WTC11 (cell line): ENCODE data around the gene CELSR1. TPM values are rescaled to one million over a fixed set of nuclear protein-coding genes. Genes with fewer than 3 reads are reported as not detected.
"Not testable (repeated sequence)": the region's sequence is repeated elsewhere in the genome, so short reads cannot be mapped to it uniquely, and the experiment has no call there.

Experiments
- ATAC-seq: fragments of 200-7000 bp; cut with Tn5 transposase; 2 replicates; pipeline ENCODE4 v1.10.0; 2021; ENCODE audit warnings: mild to moderate bottlenecking, moderate library complexity
- CTCF ChIA-PET: fragments of 300-600 bp; sonication (Branson Sonifier 250); formaldehyde crosslinking; loops from one replicate; lab custom pipeline; 2021; ENCODE audit warnings: antibody characterized with exemption; lab: Charles Lee
- POLR2A ChIA-PET: fragments of 350-600 bp; sonication (Branson Sonifier 250); formaldehyde crosslinking; loops from one replicate; lab custom pipeline; 2021; ENCODE audit warnings: antibody characterized with exemption; lab: Charles Lee
- DNase-seq: peaks from one replicate; pipeline ENCODE4 v3.0.0; 2021; ENCODE audit warnings: low spot score
- H3K27ac Mint-ChIP-seq: 2 replicates; pipeline ENCODE4 v1.8.0; 2021; ENCODE audit warnings: mixed read lengths
- H3K27me3 Mint-ChIP-seq: 2 replicates; pipeline ENCODE4 v1.8.0; 2021; ENCODE audit warnings: low read depth, mild to moderate bottlenecking, moderate library complexity, mixed read lengths
- H3K36me3 Mint-ChIP-seq: 2 replicates; pipeline ENCODE4 v1.8.0; 2021; ENCODE audit warnings: mixed read lengths
- H3K4me1 Mint-ChIP-seq: 2 replicates; pipeline ENCODE4 v1.8.0; 2022; ENCODE audit warnings: mixed read lengths
- H3K4me3 Mint-ChIP-seq: 2 replicates; pipeline ENCODE4 v1.8.0; 2021; ENCODE audit warnings: mild to moderate bottlenecking, moderate library complexity, mixed read lengths
- H3K9me3 Mint-ChIP-seq: 2 replicates; pipeline ENCODE4 v1.8.0; 2021; ENCODE audit warnings: mixed read lengths
- CREM ChIP-seq: sonication (generic); formaldehyde crosslinking; IDR thresholded peaks from 2 replicates; pipeline ENCODE4 v1.8.1; 2022; ENCODE audit warnings: mild to moderate bottlenecking, missing genetic modification reagents, moderate library complexity
- EMX1 ChIP-seq: fragments of 250-450 bp; sonication (Bioruptor Pico); IDR thresholded peaks from 2 replicates; pipeline ENCODE4 v1.8.0; 2021; ENCODE audit warnings: mild to moderate bottlenecking
- GTF2I ChIP-seq: fragments of 250-450 bp; sonication (Bioruptor Pico); conservative IDR thresholded peaks from 2 replicates; pipeline ENCODE4 v1.4.0; 2021; ENCODE audit warnings: mild to moderate bottlenecking
- JUN ChIP-seq: sonication (generic); formaldehyde crosslinking; IDR thresholded peaks from 2 replicates; pipeline ENCODE4 v1.8.0; 2023; ENCODE audit warnings: mild to moderate bottlenecking, missing genetic modification reagents
- MYBL2 ChIP-seq: sonication (generic); formaldehyde crosslinking; IDR thresholded peaks from 2 replicates; pipeline ENCODE4 v1.8.1; 2023; ENCODE audit warnings: mild to moderate bottlenecking, moderate library complexity, missing genetic modification reagents
- NFATC4 ChIP-seq: fragments of 250-450 bp; sonication (Bioruptor Pico); IDR thresholded peaks from 2 replicates; pipeline ENCODE4 v1.9.0; 2021; ENCODE audit warnings: mild to moderate bottlenecking
- NR1H2 ChIP-seq: sonication (generic); formaldehyde crosslinking; IDR thresholded peaks from 2 replicates; pipeline ENCODE4 v1.9.0; 2021; ENCODE audit warnings: mild to moderate bottlenecking, moderate library complexity, missing genetic modification reagents
- RELA ChIP-seq: sonication (generic); formaldehyde crosslinking; IDR thresholded peaks from 2 replicates; pipeline ENCODE4 v1.8.1; 2022; ENCODE audit warnings: missing genetic modification reagents, mild to moderate bottlenecking, borderline replicate concordance
- SOX15 ChIP-seq: fragments of 250-450 bp; sonication (Bioruptor Pico); IDR thresholded peaks from 2 replicates; pipeline ENCODE4 v1.9.0; 2021; ENCODE audit warnings: mild to moderate bottlenecking
- ZNF263 ChIP-seq: sonication (generic); formaldehyde crosslinking; IDR thresholded peaks from 2 replicates; pipeline ENCODE4 v1.8.1; 2022; ENCODE audit warnings: low read depth, mild to moderate bottlenecking, moderate library complexity, missing genetic modification reagents
- ZNF423 ChIP-seq: fragments of 250-450 bp; sonication (Bioruptor Pico); IDR thresholded peaks from 2 replicates; pipeline ENCODE4 v2.1.2; 2022; ENCODE audit warnings: mild to moderate bottlenecking, moderate library complexity
- total RNA-seq: library from RNA; stranded (reverse); gene quantifications from 3 replicates; pipeline ENCODE4 v1.2.3, GENCODE V29; 2021
- TF ChIP-seq, protein P1 (sequence below): fragments of 250-450 bp; sonication (Bioruptor Pico); IDR thresholded peaks from 2 replicates; pipeline ENCODE4 v1.9.0; 2021; ENCODE audit warnings: mild to moderate bottlenecking
- TF ChIP-seq, protein P2 (sequence below): sonication (generic); formaldehyde crosslinking; IDR thresholded peaks from 2 replicates; pipeline ENCODE4 v1.8.0; 2022; ENCODE audit warnings: mild to moderate bottlenecking, missing genetic modification reagents
- TF ChIP-seq, protein P3 (sequence below): sonication (generic); formaldehyde crosslinking; IDR thresholded peaks from 2 replicates; pipeline ENCODE4 v1.8.1; 2023; ENCODE audit warnings: mild to moderate bottlenecking, missing genetic modification reagents, moderate library complexity
- TF ChIP-seq, protein P4 (sequence below): sonication (generic); formaldehyde crosslinking; IDR thresholded peaks from 2 replicates; pipeline ENCODE4 v1.8.1; 2023; ENCODE audit warnings: mild to moderate bottlenecking, moderate library complexity, missing genetic modification reagents
- TF ChIP-seq, protein P5 (sequence below): sonication (generic); formaldehyde crosslinking; IDR thresholded peaks from 2 replicates; pipeline ENCODE4 v1.8.1; 2022; ENCODE audit warnings: missing genetic modification reagents, borderline replicate concordance
- TF ChIP-seq, protein P6 (sequence below): sonication (generic); formaldehyde crosslinking; IDR thresholded peaks from 2 replicates; pipeline ENCODE4 v1.8.1; 2022; ENCODE audit warnings: mild to moderate bottlenecking, missing genetic modification reagents, moderate library complexity, borderline replicate concordance

Gene CELSR1
- total RNA-seq, 1 experiment from 2014 or later = 16.8 TPM

DNA sequence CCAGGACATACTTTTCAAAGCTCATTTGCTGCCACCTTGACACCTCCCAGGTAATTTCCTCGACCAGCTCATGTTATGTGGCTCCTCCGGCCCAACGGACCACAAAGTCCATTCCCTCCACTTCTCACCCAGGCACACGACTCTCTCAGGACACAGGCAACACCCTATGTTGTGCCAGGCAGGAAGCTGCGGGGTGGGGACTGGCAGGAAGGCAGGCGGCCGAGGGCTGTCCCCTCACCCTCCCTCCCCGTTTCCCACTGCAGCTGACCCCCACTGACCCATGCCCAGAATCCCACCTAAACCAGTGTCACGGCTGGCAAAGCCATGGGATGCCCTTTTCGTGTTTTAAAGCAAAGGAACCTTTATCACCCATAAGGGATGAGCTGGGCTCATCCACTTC, 20.8 kb downstream of the CELSR1 start:
- DNase-seq (no peak), ATAC-seq (no peak)
- Mint-ChIP-seq H3K36me3 (no peaks in the 10 kb centered on the region), H3K27ac (no peak overlapping the region), H3K4me1 (peaks cover 6% of the 10 kb centered on the region), H3K27me3 (no peaks in the 10 kb centered on the region), H3K9me3 (no peaks in the 10 kb centered on the region), H3K4me3 (no peak overlapping the region)
- POLR2A ChIA-PET = no interaction called here
- TF ChIP-seq NR1H2 (CRISPR knock-in tag) (no peak), NFATC4 (CRISPR knock-in tag) (no peak), EMX1 (no peak), SOX15 (CRISPR knock-in tag) (no peak)
- TF ChIP-seq, protein P1, sequence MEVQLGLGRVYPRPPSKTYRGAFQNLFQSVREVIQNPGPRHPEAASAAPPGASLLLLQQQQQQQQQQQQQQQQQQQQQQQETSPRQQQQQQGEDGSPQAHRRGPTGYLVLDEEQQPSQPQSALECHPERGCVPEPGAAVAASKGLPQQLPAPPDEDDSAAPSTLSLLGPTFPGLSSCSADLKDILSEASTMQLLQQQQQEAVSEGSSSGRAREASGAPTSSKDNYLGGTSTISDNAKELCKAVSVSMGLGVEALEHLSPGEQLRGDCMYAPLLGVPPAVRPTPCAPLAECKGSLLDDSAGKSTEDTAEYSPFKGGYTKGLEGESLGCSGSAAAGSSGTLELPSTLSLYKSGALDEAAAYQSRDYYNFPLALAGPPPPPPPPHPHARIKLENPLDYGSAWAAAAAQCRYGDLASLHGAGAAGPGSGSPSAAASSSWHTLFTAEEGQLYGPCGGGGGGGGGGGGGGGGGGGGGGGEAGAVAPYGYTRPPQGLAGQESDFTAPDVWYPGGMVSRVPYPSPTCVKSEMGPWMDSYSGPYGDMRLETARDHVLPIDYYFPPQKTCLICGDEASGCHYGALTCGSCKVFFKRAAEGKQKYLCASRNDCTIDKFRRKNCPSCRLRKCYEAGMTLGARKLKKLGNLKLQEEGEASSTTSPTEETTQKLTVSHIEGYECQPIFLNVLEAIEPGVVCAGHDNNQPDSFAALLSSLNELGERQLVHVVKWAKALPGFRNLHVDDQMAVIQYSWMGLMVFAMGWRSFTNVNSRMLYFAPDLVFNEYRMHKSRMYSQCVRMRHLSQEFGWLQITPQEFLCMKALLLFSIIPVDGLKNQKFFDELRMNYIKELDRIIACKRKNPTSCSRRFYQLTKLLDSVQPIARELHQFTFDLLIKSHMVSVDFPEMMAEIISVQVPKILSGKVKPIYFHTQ = no peak
- CTCF ChIA-PET = interaction anchor here (0.7 kb wide), 1 partner anchor 149 kb away, joined by 3 read pairs; no protein-coding TSS in a partner anchor

DNA sequence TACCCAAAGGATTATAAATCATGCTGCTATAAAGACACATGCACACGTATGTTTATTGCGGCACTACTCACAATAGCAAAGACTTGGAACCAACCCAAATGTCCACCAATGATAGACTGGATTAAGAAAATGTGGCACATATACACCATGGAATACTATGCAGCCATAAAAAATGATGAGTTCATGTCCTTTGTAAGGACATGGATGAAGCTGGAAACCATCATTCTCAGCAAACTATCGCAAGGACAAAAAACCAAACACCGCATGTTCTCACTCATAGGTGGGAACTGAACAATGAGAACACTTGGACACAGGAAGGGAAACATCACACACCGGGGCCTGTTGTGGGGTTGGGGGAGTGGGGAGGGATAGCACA, 21.3 kb downstream of the CELSR1 start:
- H3K27ac Mint-ChIP-seq, H3K9me3 Mint-ChIP-seq, CTCF ChIA-PET, H3K36me3 Mint-ChIP-seq, H3K27me3 Mint-ChIP-seq, DNase-seq, H3K4me1 Mint-ChIP-seq, ATAC-seq, POLR2A ChIA-PET, H3K4me3 Mint-ChIP-seq: not testable (repeated sequence)

DNA sequence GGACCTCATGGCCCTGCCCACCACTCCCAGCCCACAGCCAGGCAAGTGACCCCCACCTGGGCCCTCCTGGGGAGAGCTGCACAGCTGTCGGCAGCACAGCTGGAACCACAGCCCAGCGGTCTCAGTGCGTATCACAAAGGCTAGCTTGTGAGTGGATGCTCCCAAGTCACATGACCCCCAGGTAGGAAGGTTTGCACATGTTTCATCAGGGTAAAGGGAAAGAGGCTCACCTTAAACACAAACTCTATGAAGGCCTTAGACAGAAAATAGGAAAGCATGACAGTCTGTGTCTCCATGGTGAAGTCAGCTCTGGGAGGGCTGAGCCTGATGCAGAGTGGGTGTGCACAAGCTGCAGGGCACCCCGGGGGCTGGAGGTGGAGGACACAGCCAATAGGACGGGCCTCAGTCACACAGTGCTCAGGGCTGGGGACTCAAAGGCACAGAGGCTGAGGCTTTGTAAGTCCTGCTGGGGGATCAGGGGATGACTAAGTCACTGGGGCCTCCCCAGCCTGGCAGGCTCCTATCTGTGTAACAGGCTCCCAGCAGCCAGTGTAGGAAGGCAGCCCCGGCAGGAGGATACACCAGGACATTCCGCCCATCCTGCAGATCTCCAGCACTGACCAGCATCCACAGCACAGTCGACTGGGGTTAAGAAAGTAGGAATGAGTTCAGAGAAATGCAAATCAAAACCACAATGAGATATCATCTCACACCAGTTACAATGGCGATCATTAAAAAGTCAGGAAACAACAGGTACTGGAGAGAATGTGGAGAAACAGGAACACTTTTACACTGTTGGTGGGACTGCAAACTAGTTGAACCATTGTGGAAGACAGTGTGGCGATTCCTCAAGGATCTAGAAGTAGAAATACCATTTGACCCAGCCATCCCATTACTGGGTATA, 22.0 kb downstream of the CELSR1 start:
- ATAC-seq (no peak), DNase-seq (no peak)
- TF ChIP-seq, protein P2, sequence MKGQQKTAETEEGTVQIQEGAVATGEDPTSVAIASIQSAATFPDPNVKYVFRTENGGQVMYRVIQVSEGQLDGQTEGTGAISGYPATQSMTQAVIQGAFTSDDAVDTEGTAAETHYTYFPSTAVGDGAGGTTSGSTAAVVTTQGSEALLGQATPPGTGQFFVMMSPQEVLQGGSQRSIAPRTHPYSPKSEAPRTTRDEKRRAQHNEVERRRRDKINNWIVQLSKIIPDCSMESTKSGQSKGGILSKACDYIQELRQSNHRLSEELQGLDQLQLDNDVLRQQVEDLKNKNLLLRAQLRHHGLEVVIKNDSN = peak; percentile 65
- TF ChIP-seq, protein P3, sequence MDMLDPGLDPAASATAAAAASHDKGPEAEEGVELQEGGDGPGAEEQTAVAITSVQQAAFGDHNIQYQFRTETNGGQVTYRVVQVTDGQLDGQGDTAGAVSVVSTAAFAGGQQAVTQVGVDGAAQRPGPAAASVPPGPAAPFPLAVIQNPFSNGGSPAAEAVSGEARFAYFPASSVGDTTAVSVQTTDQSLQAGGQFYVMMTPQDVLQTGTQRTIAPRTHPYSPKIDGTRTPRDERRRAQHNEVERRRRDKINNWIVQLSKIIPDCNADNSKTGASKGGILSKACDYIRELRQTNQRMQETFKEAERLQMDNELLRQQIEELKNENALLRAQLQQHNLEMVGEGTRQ = peak; percentile 70
- TF ChIP-seq ZNF423 = peak; percentile 96
- TF ChIP-seq GTF2I (CRISPR knock-in tag) = no peak
- Mint-ChIP-seq H3K4me1 (peaks cover 14% of the 10 kb centered on the region), H3K36me3 (no peaks in the 10 kb centered on the region), H3K9me3 (no peaks in the 10 kb centered on the region), H3K4me3 (no peak overlapping the region), H3K27me3 (no peaks in the 10 kb centered on the region), H3K27ac (peak overlapping the region; percentile 21; the same call in 1 of the 2 replicates)
- ChIA-PET POLR2A (no interaction called here), CTCF (interaction anchor here (0.5 to 1.6 kb wide), 4 partner anchors 18 to 147 kb away, joined by 3 to 8 read pairs (median 4); no protein-coding TSS in a partner anchor)

DNA sequence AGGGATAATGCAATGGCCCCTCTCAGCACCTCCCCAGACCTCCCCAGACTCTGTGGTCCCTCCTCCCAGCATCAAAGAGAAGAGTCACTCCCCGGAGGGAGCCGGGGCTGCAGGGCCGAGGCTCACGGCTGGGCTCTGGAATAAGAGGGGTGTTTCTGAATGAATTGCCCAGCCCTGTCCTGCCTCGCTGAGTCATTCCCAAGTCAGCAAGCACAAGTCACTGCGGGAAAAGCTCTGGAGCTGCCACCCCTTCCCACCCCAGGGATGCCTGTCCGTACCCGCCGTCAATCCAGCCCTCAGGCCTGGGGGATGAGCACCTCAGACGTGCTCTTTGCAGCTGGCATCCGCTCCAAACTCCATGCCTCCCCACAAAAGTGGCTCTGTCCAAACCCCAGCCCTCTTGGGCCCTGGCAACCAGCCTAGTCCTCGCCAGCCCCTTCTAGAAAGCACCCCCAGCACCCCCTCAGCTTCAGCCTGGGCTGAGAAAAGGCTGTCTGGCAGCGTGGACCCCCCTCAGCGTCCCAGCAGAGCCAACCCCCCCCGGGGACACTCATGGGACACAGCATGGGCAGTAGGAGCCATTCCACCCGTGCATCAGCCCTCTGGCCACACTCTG, 22.7 kb downstream of the CELSR1 start:
- DNase-seq = no peak
- peak; percentile 23; the same call in 1 of the 2 replicates for ATAC-seq
- ChIA-PET CTCF (interaction anchor here (0.5 to 1.6 kb wide), 4 partner anchors 19 to 147 kb away, joined by 3 to 8 read pairs (median 4); no protein-coding TSS in a partner anchor), POLR2A (no interaction called here)
- Mint-ChIP-seq H3K27ac (no peak overlapping the region), H3K4me1 (peaks cover 20% of the 10 kb centered on the region), H3K27me3 (no peaks in the 10 kb centered on the region), H3K9me3 (no peaks in the 10 kb centered on the region), H3K36me3 (no peaks in the 10 kb centered on the region), H3K4me3 (no peak overlapping the region)
- TF ChIP-seq, protein P4, sequence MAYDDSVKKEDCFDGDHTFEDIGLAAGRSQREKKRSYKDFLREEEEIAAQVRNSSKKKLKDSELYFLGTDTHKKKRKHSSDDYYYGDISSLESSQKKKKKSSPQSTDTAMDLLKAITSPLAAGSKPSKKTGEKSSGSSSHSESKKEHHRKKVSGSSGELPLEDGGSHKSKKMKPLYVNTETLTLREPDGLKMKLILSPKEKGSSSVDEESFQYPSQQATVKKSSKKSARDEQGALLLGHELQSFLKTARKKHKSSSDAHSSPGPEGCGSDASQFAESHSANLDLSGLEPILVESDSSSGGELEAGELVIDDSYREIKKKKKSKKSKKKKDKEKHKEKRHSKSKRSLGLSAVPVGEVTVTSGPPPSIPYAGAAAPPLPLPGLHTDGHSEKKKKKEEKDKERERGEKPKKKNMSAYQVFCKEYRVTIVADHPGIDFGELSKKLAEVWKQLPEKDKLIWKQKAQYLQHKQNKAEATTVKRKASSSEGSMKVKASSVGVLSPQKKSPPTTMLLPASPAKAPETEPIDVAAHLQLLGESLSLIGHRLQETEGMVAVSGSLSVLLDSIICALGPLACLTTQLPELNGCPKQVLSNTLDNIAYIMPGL = no peak
- no peak for TF ChIP-seq RELA (CRISPR knock-in tag)
- TF ChIP-seq, protein P5, sequence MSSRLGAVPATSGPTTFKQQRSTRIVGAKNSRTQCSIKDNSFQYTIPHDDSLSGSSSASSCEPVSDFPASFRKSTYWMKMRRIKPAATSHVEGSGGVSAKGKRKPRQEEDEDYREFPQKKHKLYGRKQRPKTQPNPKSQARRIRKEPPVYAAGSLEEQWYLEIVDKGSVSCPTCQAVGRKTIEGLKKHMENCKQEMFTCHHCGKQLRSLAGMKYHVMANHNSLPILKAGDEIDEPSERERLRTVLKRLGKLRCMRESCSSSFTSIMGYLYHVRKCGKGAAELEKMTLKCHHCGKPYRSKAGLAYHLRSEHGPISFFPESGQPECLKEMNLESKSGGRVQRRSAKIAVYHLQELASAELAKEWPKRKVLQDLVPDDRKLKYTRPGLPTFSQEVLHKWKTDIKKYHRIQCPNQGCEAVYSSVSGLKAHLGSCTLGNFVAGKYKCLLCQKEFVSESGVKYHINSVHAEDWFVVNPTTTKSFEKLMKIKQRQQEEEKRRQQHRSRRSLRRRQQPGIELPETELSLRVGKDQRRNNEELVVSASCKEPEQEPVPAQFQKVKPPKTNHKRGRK (CRISPR knock-in tag) = no peak
- no peak for TF ChIP-seq CREM
- no peak for TF ChIP-seq MYBL2 (CRISPR knock-in tag)
- TF ChIP-seq, protein P6, sequence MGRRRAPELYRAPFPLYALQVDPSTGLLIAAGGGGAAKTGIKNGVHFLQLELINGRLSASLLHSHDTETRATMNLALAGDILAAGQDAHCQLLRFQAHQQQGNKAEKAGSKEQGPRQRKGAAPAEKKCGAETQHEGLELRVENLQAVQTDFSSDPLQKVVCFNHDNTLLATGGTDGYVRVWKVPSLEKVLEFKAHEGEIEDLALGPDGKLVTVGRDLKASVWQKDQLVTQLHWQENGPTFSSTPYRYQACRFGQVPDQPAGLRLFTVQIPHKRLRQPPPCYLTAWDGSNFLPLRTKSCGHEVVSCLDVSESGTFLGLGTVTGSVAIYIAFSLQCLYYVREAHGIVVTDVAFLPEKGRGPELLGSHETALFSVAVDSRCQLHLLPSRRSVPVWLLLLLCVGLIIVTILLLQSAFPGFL (CRISPR knock-in tag) = no peak
- TF ChIP-seq JUN (CRISPR knock-in tag) = no peak
- TF ChIP-seq SOX15 (CRISPR knock-in tag) = no peak
- no peak for TF ChIP-seq ZNF263 (CRISPR knock-in tag)
